Measurements from ENCODE around the gene ADGRE3.
"Not testable (repeated sequence)": the region's sequence is repeated elsewhere in the genome, so short reads cannot be mapped to it uniquely, and the experiment has no call there.

ADGRE3 gene

DNA sequence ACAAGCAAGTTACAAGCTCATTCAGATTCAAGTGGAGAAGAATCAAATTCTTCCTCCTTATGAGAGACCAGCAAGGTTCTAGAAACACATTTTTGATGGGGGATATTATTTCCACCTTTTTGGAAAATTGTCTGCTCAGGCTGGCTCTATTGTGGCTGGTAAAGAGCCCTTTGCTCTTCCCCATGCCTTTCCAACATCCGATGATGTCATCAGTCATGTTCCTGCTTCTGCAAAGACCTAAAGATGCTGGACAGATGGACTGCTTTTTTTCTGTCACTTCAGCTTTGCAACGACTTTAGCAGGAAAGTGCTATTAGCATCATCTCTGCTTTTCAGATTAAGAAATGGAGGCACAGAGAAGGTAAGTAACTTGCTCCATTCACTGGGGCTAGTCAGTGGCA lies 4.2 kb downstream of the ADGRE3 start:
- DNase-seq (ENCODE audit: low read depth in 2 of 2): no peak

DNA sequence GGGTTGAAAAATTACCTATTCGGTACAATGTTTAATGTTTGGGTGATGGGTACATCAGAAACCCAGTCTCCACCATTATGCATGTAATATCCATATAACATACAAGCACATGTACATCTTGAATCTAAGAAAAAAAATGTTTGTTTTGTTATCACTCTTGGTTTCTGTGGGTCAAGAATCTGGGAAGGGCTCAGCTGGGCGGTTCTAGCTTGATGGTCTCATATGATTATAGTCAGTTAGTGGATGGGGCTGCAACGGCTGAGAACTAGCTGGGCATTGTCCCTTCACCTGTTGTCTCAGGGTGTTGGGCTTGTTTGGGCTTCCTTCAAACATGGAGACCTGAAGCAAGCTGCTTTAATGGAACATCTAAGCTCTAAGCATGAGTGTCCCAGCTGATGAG lies 4.7 kb downstream of the ADGRE3 start:
- DNase-seq (ENCODE audit: low read depth in 2 of 2): no peak

DNA sequence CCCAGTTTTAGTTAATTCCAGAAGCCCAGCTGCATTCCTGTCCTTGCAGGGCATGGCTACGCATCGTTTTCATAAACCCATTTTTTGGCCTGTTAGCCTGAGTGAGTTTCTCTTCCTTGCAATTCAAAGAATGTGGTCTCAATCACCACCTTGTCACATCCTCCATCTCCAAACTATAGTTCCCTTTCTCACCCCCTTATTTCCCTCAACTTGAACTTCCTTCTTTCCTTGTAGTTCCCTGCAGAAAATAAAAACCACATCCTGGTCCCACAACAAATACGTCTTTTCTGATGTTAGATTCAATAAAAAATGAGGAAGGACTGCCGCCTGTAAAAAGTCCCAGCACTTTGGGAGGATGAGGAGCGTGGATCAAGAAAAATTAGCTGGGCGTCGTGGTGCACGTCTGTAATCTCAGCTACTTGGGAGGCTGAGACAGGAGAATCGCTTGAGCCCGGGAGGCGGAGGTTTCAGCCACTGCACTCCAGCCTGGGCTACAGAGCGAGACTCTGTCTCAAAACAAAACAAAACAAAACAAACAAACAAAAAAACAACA lies 13.2 kb downstream of the ADGRE3 start:
- no peak for DNase-seq (ENCODE audit: low read depth in 2 of 2)

DNA sequence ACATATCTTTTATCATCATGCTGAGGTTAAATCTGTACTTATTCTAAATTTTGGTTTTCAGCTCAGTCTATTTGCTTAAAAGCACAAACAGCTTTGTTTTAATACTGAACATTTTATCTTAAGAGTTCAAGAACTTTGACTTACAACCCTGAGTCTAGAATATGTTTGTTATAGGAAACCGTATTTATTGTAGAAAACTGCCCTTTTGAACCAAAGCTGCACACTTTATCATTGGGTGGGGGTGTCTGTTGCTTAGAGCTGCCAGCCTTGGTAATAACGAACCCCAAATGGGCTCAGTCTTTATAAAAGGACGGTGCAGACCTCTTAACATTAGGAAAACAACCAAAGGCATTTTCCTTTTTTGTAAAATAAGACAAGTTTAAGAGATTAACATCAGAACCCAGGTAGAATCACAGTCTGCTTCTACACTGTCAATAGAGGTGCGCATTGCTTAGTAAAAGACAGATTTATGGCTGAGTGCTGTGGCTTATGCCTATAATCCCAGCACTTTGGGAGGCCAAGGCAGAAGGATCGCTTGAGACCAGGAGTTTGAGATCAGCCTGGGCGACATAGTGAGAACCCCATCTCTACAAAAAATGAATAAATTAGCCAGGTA lies 14.7 kb downstream of the ADGRE3 start:
- DNase-seq (ENCODE audit: low read depth in 2 of 2): no peak

DNA sequence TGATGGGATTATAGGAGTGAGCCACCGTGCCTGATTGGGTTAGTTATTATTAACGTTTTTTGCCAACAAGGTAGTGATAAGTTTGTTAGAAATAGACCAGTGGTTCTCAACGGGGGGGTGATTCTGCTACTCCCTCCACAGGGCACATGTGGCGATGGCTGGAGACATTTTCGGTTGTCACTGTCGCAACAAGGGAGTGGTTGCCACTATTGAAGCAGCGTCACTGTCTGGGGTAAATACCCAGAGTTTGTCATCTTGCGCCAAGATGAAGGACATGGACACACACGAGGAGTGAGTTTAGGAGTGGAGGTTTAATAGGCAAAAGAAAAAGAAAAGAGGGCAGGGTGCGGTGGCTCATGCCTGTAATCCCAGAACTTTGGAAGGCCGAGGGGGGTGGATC lies 18.9 kb downstream of the ADGRE3 start:
- DNase-seq (ENCODE audit: low read depth in 2 of 2): no peak

DNA sequence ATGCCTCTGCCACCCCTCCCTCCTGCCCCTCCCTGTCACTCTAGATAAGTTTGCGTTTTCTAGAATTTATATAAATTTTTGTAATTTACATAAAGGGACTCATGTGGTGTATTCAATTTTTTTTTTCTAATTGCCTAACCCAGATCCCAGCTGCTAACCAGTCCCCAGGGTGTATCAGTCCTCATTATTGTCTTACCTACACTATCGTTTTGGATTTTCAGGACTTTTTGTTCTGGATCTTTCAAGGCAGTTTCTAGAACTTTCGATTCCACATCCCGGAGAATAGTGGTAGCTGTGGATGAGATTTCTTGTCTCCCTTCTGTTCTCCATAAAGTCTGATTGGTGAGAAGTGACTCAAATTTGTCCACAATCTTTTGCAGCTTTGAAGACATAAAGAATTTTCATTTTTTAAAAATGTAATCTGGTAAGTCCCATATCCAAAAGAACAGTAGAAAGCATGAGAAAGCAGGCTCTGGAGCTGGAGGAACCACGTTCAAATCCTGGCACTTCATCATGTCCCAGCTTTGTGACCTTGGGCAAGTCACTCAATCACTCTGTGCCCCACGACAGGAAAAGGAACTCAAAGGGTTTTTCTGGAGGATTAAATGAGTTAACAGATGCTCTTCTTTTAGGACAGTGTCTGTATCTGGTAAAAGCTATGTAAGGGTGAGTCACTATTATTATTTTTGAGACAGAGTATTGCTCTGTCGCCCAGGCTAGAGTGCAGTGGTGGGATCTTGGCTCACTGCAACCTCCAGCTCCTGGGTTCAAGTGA lies 19.7 kb downstream of the ADGRE3 start:
- DNase-seq (ENCODE audit: low read depth in 2 of 2): no peak

DNA sequence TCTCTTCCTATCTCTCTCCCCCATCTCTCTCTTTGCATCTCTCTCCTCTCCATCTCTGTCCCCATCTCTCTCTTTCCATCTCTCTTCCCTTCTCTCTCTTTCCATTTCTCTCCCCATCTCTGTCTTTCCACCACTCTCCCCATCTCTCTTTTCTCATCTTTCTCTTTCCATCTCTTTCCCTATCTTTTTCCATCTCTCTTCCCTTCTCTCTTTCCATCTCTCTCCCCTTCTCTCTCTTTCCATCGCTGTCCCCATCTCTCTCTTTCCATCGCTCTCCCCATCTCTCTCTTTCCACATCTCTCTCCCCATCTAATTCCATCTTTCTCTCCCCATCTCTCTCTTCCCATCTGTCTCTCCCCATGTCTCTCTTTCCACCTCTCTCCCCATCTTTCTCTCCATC lies 24.5 kb downstream of the ADGRE3 start:
- DNase-seq (ENCODE audit: low read depth in 2 of 2): no peak

DNA sequence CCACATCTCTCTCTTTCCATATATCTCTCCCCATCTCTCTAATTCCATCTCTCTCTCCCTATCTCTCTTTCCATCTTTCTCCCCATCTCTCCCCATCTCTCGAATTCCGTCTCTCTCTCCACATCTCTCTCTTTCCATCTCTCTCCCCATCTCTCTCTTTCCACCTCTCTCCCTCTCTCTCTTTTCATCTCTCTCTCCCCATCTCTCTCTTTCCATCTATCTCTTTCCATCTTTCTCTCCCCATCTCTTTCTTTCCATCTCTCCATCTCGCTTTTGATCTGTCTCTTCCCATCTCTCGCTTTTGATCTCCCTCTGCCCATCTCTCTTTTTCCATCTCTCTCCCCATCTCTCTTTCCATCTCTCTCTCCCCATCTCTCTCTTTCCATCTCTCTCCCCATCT lies 25.6 kb downstream of the ADGRE3 start:
- no peak for DNase-seq (ENCODE audit: low read depth in 2 of 2)

DNA sequence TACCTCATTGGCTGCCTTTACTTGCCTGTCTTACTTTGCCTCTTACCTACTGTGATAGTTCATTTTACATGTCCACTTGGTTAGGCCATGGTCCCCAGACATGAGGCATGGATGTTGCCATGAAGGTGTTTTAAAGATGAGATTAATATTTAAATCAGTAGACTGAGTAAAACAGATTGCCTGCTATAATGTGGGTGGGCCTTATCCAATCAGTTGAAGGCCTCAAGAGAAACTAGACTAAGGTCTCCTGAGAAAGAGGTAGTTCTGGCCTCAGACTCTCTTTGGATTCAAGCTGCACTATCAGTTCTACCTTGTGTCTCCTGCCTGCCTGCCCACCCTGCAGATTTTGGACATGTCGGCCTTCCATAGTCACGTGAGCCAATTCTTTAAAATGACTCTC lies 26.1 kb downstream of the ADGRE3 start:
- DNase-seq (ENCODE audit: low read depth in 2 of 2): no peak

DNA sequence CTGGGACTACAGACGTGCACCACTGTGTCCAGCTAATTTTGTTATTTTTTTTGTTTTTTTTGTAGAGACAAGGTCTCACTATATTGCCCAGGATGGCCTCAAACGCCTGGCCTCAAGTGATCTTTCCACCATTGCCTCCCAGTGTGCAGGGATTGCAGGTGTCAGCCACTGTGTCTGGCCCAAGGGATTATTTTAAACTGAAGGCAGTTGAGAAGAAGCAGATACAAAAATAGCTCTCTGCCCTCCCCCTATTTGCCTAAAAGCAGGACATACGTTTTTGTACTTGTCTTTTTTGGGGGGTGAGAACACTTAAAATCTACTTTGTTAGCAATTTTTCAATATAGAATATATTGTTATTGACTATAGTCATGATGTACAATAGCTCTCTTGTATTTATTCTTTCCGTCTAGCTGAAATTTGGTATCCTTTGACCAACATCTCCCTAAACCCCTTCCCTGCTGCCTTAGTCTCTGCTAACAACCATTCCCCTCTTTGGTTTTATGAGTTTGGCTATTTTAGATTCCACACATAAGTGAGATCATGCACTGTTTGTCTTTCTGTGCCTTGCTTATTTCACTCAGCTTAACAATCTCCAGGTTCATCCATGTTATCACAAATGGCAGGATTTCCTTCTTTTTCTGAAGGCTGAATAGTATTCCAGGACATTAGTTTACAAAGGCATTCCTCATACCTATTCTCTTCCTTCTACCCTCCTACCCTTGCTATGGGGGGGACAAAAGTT lies 34.9 kb downstream of the ADGRE3 start:
- no peak for DNase-seq (ENCODE audit: low read depth in 2 of 2)

DNA sequence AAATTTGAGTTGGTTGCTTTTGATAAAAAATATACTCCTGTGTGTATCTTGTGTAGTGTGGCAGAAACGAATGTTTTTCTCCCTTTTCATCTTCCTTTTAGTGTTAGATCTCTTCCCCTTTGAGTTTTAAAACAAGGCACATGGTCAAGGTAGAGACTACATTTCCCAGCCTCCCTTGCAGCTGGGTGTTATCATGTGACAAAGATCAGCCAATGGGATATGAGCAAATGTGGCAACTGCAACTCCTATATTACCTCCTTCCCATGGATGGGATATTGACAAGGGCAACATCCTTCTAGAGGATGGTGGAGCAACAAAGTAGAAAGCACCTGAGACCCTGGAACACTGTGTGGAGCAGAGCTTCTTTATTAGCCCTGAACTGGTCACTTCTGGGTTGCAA lies 42.4 kb downstream of the ADGRE3 start:
- no peak for DNase-seq (ENCODE audit: low read depth in 2 of 2)

DNA sequence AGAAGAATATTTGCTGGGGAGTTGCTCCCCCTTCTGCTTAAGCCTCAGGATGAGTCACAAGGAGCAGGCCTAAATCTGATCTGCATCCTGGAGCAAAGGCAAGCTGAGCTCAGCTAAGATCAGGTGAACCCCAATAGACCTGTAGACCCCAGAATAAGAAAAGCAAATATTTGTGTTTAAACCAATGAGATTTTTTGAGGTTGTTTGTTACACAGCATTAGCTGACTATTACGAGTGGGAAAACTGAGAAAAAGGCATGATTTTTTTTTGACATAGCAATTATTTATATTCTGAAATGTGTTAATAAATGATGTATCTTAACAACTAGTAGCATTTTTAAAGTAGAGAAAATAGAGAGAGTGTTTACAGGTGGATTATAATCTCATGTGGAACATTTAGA lies 45.1 kb downstream of the ADGRE3 start:
- no peak for DNase-seq (ENCODE audit: low read depth in 2 of 2)

DNA sequence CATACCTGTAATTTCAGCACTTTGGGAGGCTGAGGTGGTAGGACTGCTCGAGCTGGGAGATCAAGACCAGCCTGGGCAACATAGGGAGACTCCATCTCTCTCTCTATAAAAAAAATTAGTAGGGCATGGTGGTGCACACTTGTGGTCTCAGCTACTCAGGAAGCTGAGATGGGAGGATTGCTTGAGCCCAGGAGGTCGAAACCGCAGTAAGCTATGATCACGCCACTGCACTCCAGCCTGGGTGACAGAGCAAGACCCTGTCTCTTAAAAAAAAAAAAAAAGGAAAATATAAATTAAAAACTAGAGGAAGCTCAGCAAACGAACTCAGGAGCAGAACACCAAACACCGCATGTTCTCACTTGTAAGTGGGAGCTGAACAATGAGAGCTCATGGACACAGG lies 50.2 kb downstream of the ADGRE3 start:
- not testable (repeated sequence) for DNase-seq (ENCODE audit: low read depth in 2 of 2)

DNA sequence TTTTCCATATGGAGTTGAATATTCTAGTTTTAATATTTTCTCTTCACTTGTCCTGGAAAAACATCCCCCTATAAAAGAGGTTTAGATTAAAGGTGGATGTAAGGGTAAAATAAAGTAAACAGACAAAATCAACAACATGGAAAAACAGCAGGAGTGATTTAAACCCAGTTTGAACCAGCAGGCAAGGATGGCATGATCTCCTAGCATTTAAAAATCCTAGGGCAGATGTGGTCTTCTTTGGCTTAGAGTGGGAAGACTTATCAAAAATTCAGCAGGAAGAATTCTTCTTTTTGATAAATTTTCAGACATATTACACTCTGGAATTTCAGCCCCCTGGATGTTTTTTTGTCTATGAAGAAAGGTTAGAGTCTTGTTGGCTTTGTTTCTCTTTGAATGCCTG lies 55.2 kb downstream of the ADGRE3 start:
- DNase-seq (ENCODE audit: low read depth in 2 of 2): no peak

DNA sequence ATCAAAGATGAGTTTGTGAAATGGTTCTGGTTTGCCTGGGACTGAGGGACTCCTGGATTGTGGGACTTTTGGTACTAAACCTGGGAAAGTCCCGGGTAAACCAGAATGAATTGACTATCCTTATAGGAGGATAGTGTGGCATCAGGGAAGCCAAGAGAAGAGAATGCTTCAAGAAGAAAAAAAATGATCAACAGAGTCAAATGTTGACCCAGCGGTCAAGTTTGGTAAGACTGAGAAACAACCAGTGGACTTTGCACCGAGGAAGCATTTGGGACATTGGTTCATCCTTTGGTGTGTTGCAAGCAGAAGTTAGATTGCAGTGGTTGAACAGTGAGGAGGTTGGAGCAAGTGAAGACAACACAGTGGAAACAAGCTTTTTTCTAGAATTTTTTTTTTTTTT lies 58.2 kb downstream of the ADGRE3 start:
- no peak for DNase-seq (ENCODE audit: low read depth in 2 of 2)

DNA sequence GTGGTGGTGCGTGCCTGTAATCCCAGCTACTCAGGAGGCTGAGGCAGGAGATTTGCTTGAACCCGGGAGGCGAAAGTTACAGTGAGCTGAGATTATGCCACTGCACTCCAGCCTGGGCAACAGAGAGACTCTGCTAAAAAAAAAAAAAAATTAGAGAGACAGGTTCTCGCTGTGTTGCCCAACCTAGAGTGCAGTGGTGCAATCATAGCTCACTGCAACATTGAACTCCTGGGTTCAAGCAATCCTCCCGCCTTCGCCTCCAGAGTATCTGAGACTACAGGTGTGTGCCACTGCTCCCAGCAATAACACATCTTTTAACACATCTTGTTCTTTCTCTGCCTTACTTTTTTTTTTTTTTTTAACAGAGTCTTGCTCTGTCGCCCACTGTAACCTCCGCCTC lies 59.0 kb downstream of the ADGRE3 start:
- no peak for DNase-seq (ENCODE audit: low read depth in 2 of 2)

DNA sequence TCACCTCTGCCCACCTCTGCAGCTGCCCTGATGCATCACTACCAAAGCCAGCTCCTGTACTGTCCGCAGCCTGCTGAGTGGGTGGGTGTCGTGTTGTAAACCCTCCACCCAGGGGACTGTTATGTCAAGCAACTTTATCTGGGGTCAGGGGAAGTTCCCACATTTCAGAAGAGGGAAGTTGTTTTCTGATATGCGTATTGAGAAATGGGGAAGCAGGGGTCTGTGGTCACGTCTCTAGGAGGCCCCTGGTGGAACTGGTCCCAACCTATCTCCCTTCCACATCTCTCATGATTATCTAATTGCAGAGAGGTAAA lies 60.6 kb downstream of the ADGRE3 start:
- DNase-seq (ENCODE audit: low read depth in 2 of 2): no peak

DNA sequence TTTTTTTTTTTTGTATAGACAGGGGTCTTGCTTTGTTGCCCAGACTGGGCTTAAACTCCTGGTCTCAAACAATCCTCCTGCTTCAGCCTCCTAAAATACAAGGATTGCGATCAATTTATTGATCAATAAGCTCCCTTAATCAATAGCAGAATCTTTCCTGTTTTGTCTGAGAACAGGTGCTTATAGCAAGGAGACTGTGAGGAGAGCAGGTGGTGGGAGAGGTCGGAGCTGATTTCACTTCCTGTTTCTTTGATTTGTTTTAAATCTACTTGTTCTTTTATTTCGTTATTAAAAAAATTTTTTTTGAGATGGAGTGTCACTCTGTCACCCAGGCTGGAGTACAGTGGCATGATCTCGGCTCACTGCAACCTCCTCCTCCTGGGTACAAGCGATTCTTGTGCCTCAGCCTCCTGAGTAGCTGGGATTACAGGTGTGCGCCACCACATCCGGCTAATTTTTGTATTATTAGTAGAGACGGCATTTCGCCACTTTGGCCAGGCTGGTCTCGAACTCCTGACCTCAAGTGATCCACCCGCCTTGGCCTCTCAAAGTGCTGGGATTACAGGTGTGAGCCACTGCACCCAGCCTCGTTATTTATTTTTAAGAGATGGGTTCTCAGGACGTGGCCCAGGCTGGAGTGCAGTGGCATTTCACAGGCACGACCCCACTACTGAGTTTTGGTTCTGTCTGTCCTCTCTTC lies 61.1 kb downstream of the ADGRE3 start:
- not testable (repeated sequence) for DNase-seq (ENCODE audit: low read depth in 2 of 2)

DNA sequence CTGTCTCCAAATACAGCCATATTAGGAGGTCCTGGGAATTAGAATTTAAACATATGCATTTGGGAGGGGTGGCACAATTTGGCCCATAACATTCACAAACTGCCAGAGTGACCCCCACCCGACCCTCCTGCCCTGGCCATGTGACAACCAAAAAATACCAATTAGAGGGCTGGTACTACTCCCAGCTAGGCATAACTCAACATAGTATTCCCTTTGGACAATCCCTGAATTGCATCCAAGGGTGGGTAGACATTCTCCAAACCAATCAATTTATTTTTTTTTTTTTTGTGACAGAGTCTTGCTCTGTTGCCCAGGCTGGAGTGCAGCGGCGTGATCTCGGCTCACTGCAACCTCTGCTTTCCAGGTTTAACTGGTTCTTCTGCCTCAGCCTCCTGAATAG lies 62.0 kb downstream of the ADGRE3 start:
- DNase-seq (ENCODE audit: low read depth in 2 of 2): no peak

DNA sequence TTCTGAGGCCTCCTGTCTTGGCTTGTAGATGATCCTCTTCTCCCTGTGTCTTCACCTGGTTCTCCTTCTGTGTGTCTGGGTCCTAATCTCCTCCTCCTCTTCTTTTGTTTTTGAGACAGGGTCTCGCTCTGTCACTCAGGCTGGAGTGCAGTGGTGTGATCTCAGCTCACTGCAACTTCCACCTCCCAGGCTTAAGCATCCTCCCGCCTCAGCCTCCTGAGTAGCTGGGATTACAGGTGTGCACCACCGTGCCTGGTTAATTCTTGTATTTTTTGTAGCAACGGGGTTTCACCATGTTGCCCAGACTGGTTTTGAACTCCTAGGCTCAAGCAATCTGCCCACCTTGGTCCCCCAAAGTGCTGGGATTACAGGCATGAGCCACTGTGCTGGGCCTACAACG lies 62.4 kb downstream of the ADGRE3 start:
- not testable (repeated sequence) for DNase-seq (ENCODE audit: low read depth in 2 of 2)

DNA sequence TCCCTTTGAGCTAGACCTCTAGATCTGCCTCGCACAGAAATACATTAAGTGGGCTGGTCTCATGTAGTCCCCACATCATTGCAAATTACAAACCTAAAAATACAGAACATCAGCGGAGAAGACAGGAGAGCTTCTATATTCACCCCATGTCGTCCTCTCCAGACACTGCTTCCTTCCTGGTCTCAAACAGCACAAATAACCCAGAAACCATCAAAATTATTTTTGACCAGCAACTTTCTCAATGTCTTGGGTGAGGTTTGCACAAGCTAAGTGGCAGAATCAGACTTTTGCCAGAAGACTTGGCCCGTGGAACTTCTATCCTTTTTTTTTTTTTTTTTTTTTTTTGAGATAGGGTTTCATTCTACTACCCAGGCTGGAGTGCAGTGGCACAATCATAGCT lies 63.6 kb downstream of the ADGRE3 start:
- no peak for DNase-seq (ENCODE audit: low read depth in 2 of 2)

DNA sequence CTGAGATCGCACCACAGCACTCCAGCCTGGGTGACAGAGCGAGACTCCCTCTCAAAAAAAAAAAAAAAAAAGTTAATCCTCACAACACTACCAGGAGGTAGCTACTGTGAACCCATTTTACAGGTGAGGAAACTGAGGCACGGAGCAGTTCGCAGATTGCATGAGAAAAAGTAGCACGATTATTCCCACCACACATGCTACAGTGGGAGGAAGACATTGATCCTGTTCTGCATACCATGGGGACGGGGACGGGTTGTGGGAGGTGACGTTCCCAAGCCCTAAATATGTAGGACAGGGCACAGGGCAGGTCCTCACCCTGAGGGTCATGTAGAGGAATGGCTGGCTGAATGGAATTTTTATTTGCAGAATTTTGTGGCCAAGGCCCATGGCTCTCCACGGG lies 68.0 kb downstream of the ADGRE3 start:
- no peak for DNase-seq (ENCODE audit: low read depth in 2 of 2)
